CD4-positive, alpha-beta memory T cell (primary cell): ENCODE data around the gene LIPE. TPM values are rescaled to one million over a fixed set of nuclear protein-coding genes. Genes with fewer than 3 reads are reported as not detected.

Source experiments
- CTCF ChIA-PET: fragments of 350-600 bp; sonication (Branson Sonifier 250); formaldehyde crosslinking; loops from one replicate; lab custom pipeline; 2021; ENCODE audit warnings: inconsistent platforms; ENCODE audit not compliant: partially characterized antibody; lab: Charles Lee
- POLR2A ChIA-PET: fragments of 350-600 bp; sonication (Branson Sonifier 250); formaldehyde crosslinking; loops from one replicate; lab custom pipeline; 2021; ENCODE audit not compliant: partially characterized antibody; lab: Charles Lee
- DNase-seq, 5 donors: peaks; one replicate each; pipeline versions ENCODE4 v3.0.0 to v3.0.0-alpha.2; 2020 to 2022; ENCODE audit warnings: mixed read lengths in 1 of 5
- H3K27ac ChIP-seq: one replicate; pipeline ENCODE4 v1.7.0; 2013; ENCODE audit warnings: low read depth, low read length
- H3K27me3 ChIP-seq: 2 replicates; pipeline ENCODE4 v1.7.0; 2013; ENCODE audit warnings: mild to moderate bottlenecking, low read length, moderate library complexity; ENCODE audit not compliant: insufficient read depth
- H3K36me3 ChIP-seq: 2 replicates; pipeline ENCODE4 v1.7.0; 2013; ENCODE audit warnings: mild to moderate bottlenecking, low read length, moderate library complexity; ENCODE audit not compliant: insufficient read depth
- H3K4me1 ChIP-seq: 2 replicates; pipeline ENCODE4 v1.7.0; 2013; ENCODE audit warnings: mild to moderate bottlenecking, low read length, moderate library complexity; ENCODE audit not compliant: insufficient read depth
- H3K4me3 ChIP-seq, 2 donors: one replicate each; pipeline ENCODE4 v1.7.0; 2013; ENCODE audit warnings: low read length in 2 of 2, mild to moderate bottlenecking in 1 of 2
- H3K9me3 ChIP-seq, 2 donors: one replicate each; pipeline ENCODE4 v1.7.0; 2013; ENCODE audit warnings: low read length in 2 of 2, control low read depth in 1 of 2; ENCODE audit not compliant: control insufficient read depth in 1 of 2
- H3K27ac Mint-ChIP-seq, 7 donors: one replicate each; pipeline ENCODE4 v1.8.0; 2020 to 2021; ENCODE audit warnings: mixed read lengths in 7 of 7, mild to moderate bottlenecking in 6 of 7, inconsistent platforms in 3 of 7, moderate library complexity in 3 of 7
- H3K27me3 Mint-ChIP-seq, 2 donors: one replicate each; pipeline ENCODE4 v1.8.0; 2020 to 2021; ENCODE audit warnings: mixed read lengths in 2 of 2
- H3K36me3 Mint-ChIP-seq, 2 donors: one replicate each; pipeline ENCODE4 v1.8.0; 2020 to 2021; ENCODE audit warnings: mixed read lengths in 2 of 2, inconsistent platforms in 1 of 2, mild to moderate bottlenecking in 1 of 2
- H3K4me1 Mint-ChIP-seq, 4 donors: one replicate each; pipeline ENCODE4 v1.8.0; 2020 to 2021; ENCODE audit warnings: mixed read lengths in 4 of 4, mild to moderate bottlenecking in 1 of 4
- H3K4me3 Mint-ChIP-seq, 8 donors: one replicate each; pipeline ENCODE4 v1.8.0; 2020 to 2021; ENCODE audit warnings: mixed read lengths in 8 of 8, mild to moderate bottlenecking in 7 of 8, moderate library complexity in 6 of 8, inconsistent platforms in 3 of 8
- H3K9me3 Mint-ChIP-seq, 8 donors: one replicate each; pipeline ENCODE4 v1.8.0; 2020 to 2021; ENCODE audit warnings: mixed read lengths in 8 of 8, mild to moderate bottlenecking in 5 of 8, inconsistent platforms in 3 of 8, moderate library complexity in 1 of 8
- intact Hi-C: fragments of 100-400 bp; cut with micrococcal nuclease; formaldehyde crosslinking; loops from one replicate; pipeline ENCODE4 v1.15.1; 2023
- polyA plus RNA-seq, 2 donors: library from polyadenylated mRNA; unstranded; fragments of 300-500 nt; fragmentation: Illumina TruSeq; gene quantifications; one replicate each; pipeline ENCODE4 v1.2.3, GENCODE V29; 2021
- total RNA-seq, 2 experiments: library from RNA; stranded (reverse); gene quantifications; one replicate each; pipeline ENCODE4 v1.2.3, GENCODE V29; 2021

Gene LIPE
- total and polyA plus RNA-seq, 4 experiments from 2014 or later: 4.0 to 32.6 (median 19.9) TPM

DNA sequence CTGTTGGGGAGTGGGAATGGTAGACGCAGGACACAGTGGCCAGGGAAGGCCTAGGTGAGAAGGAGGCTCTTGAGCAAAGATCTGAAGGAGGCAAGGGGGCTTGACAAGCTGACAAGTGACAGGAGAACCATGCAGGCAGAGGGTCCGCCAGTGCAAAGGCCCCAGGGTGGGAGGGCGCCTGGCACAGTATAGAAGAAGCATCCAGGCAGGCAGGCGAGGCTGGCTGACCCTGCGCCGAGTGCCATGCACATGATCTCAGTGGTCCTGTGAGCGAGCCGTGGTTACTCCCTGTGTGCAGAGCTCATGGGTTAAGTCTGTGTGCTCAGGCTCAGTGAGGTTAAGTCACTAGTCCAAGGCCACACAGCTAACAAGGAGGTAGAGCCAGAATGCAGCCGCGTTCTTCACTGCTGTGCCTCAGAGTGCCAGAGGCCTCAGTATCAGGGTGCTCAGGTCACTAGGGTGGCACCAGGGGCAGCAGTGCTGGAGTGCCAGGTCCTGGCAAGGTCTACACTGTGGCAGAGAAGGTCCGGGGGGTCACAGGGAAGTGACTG, 52.3 kb downstream of the LIPE start:
- CTCF ChIA-PET: no interaction called here
- no peaks in the 10 kb centered on the region for H3K36me3 ChIP-seq
- no peak overlapping the region for H3K27ac ChIP-seq
- no peak overlapping the region for H3K4me3 ChIP-seq
- H3K4me1 Mint-ChIP-seq: peaks cover 0 to 3% (median under 1%) of the 10 kb centered on the region in 4 donors
- H3K9me3 Mint-ChIP-seq: no peaks in the 10 kb centered on the region
- H3K36me3 Mint-ChIP-seq: peaks cover 0 to 4% of the 10 kb centered on the region in 2 donors
- no peaks in the 10 kb centered on the region for H3K9me3 ChIP-seq
- no peaks in the 10 kb centered on the region for H3K27me3 ChIP-seq
- peaks cover 0 to 7% of the 10 kb centered on the region in 2 donors for H3K27me3 Mint-ChIP-seq
- no peak overlapping the region for H3K27ac Mint-ChIP-seq
- intact Hi-C loops: no loop called here
- H3K4me1 ChIP-seq: no peaks in the 10 kb centered on the region
- POLR2A ChIA-PET: no interaction called here
- DNase-seq: no peak
- no peak overlapping the region for H3K4me3 Mint-ChIP-seq

DNA sequence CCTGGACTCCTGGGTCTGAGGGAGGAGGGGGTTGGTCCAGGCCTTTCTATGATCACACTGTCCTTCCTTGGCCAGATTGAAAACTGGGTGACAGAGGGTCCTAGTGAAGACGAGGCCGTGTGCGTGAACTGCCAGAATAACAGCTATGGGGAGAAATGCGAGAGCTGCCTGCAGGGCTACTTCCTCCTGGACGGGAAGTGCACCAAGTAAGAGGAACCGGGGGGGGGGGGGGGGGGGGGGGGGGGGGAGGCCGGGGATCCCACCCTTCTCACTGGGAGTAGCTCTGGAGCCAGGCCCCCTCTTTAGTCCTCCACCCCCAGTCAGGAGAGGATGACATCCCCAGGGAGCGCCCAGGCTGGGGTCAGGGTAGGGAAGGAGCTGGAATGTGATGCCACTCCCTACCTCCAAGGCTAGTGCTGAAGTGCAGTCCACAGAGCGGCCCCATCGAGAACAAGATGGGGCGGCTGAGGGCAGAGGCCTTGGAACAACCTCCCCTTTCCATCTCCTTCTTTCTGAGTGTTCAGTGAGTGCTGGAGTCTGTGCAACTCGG, 56.5 kb downstream of the LIPE start:
- Histone ChIP-seq H3K36me3 (no peaks in the 10 kb centered on the region), H3K27me3 (no peaks in the 10 kb centered on the region), H3K9me3 (no peaks in the 10 kb centered on the region), H3K4me3 (no peak overlapping the region), H3K27ac (no peak overlapping the region), H3K4me1 (no peaks in the 10 kb centered on the region)
- CTCF ChIA-PET: interaction anchor here (0.8 kb wide), 1 partner anchor 70 kb away, joined by 3 read pairs; no protein-coding TSS in a partner anchor
- H3K4me3 Mint-ChIP-seq: no peak overlapping the region
- peaks cover 0 to 4% of the 10 kb centered on the region in 2 donors for H3K36me3 Mint-ChIP-seq
- intact Hi-C loops: no loop called here
- POLR2A ChIA-PET: no interaction called here
- H3K27me3 Mint-ChIP-seq: no peaks in the 10 kb centered on the region
- H3K4me1 Mint-ChIP-seq: peaks cover 0 to 1% (median 0%) of the 10 kb centered on the region in 4 donors
- peaks cover 0 to 2% (median 0%) of the 10 kb centered on the region in 8 donors for H3K9me3 Mint-ChIP-seq
- H3K27ac Mint-ChIP-seq: no peak overlapping the region
- DNase-seq: no peak

DNA sequence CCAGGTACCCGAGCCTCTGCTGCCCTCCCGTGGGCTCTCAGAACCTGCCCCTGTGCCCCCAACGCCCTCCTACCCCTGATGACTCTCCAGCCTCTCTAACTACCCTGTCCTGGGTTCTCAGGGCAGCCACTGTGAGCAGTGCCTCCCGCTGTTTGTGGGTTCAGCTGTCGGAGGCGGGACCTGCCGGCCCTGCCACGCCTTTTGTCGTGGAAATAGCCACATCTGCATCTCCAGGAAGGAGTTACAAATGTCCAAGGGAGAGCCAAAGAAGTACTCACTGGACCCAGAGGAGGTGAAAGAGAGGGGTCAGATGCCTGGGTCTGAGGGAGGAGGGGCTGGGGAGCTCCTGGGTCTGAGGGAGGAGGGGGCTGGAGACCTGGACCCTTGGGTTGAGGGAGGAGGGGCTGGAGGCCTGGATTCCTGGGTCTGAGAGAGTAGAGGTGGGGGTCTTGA, 57.1 kb downstream of the LIPE start:
- Mint-ChIP-seq H3K4me3 (no peak overlapping the region), H3K36me3 (peaks cover 0 to 4% of the 10 kb centered on the region in 2 donors), H3K27ac (peak overlapping the region in 1 of 7 donors; percentile 72), H3K27me3 (no peaks in the 10 kb centered on the region), H3K4me1 (peaks cover 0 to 1% (median 0%) of the 10 kb centered on the region in 4 donors), H3K9me3 (peaks cover 0 to 2% (median 0%) of the 10 kb centered on the region in 8 donors)
- intact Hi-C loops: no loop called here
- ChIA-PET CTCF (interaction anchor here (0.8 kb wide), 1 partner anchor 70 kb away, joined by 3 read pairs; no protein-coding TSS in a partner anchor), POLR2A (no interaction called here)
- Histone ChIP-seq H3K4me3 (no peak overlapping the region), H3K27me3 (no peaks in the 10 kb centered on the region), H3K4me1 (no peaks in the 10 kb centered on the region), H3K9me3 (no peaks in the 10 kb centered on the region), H3K36me3 (no peaks in the 10 kb centered on the region), H3K27ac (no peak overlapping the region)
- no peak for DNase-seq

DNA sequence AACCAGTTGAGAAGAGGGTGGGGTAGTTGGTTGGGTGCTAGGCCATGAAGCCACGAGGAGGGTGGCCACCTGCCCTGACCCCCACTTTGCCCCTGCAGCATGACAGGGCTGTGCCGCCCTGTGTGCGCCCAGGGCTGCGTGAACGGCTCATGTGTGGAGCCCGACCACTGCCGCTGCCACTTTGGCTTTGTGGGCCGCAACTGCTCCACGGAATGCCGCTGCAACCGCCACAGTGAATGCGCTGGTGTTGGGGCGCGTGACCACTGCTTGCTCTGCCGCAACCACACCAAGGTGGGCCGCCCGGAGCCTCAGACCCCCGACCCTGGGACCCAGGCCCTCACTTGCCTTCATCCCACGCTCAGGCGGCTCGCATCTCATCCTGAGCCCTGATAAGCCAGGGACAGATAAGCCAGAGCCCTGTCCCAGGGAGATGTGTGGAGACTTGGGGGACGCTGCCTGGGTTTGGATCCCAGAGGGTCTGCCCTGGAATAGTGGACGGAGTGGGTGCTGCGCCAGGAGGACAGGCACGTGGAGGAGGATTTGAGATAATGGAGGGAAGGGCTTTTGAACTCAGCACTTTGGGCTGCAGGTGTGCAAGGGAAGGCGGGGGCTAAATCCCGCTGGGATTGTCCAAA, 57.6 kb downstream of the LIPE start:
- POLR2A ChIA-PET: no interaction called here

DNA sequence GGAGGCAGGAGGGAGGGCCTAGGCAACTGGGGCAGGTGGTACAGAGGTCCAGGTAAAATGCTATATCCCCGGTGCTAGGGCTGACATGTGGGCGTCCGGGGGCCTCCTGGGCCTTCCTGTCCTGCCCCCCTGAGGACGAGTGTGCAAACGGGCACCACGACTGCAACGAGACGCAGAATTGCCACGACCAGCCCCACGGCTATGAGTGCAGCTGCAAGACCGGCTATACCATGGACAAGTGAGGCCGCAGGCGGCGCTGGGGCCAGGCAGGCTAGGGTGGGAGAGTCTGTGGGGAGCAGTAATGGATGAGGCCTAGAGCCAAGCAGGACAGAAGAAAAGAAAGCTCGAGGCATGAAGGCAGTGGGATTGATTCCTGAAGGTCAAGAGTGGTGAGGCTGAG, 58.4 kb downstream of the LIPE start:
- no peak overlapping the region for H3K4me3 Mint-ChIP-seq
- Histone ChIP-seq H3K4me3 (no peak overlapping the region), H3K27ac (no peak overlapping the region), H3K36me3 (peaks cover 4% of the 10 kb centered on the region), H3K27me3 (no peaks in the 10 kb centered on the region), H3K9me3 (no peaks in the 10 kb centered on the region), H3K4me1 (no peaks in the 10 kb centered on the region)
- H3K4me1 Mint-ChIP-seq: peaks cover 0 to 1% (median 0%) of the 10 kb centered on the region in 4 donors
- peaks cover under 1 to 8% of the 10 kb centered on the region in 2 donors for H3K36me3 Mint-ChIP-seq
- no peaks in the 10 kb centered on the region for H3K27me3 Mint-ChIP-seq
- intact Hi-C loops: no loop called here
- peaks cover 0 to 2% (median 0%) of the 10 kb centered on the region in 8 donors for H3K9me3 Mint-ChIP-seq
- H3K27ac Mint-ChIP-seq: no peak overlapping the region
- DNase-seq: no peak
- POLR2A ChIA-PET: no interaction called here
- CTCF ChIA-PET: no interaction called here

More for the DNA sequence above, 57.6 kb downstream of the LIPE start:
- peaks cover 0 to 2% of the 10 kb centered on the region in 2 donors for H3K36me3 Mint-ChIP-seq
- no peak for DNase-seq
- intact Hi-C loops: no loop called here
- H3K27me3 Mint-ChIP-seq: no peaks in the 10 kb centered on the region
- CTCF ChIA-PET: no interaction called here
- no peak overlapping the region for H3K27ac Mint-ChIP-seq
- Histone ChIP-seq H3K4me3 (no peak overlapping the region), H3K4me1 (no peaks in the 10 kb centered on the region), H3K27ac (no peak overlapping the region), H3K27me3 (no peaks in the 10 kb centered on the region), H3K36me3 (no peaks in the 10 kb centered on the region), H3K9me3 (no peaks in the 10 kb centered on the region)
- H3K4me3 Mint-ChIP-seq: no peak overlapping the region
- peaks cover 0 to 2% (median 0%) of the 10 kb centered on the region in 8 donors for H3K9me3 Mint-ChIP-seq
- H3K4me1 Mint-ChIP-seq: peaks cover 0 to 1% (median 0%) of the 10 kb centered on the region in 4 donors

DNA sequence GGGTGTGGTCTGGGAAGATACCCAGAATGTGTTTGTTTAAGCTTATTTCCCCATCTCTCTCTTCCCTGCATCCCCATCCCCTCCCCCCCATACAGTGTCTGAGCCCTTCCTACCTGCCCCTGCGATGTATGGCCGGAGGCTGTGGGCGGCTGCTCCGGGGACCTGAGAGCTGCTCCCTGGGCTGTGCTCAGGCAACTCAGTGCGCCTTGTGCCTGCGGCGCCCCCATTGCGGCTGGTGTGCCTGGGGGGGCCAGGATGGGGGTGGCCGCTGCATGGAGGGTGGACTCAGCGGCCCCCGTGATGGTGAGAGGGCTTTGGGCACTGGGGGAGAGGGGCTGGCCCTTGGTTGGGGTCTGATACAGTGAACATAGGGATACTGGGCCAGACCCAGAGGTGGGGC, 58.8 kb downstream of the LIPE start:
- CTCF ChIA-PET: no interaction called here
- H3K27me3 Mint-ChIP-seq: no peaks in the 10 kb centered on the region
- no peak overlapping the region for H3K4me3 Mint-ChIP-seq
- POLR2A ChIA-PET: no interaction called here
- intact Hi-C loops: no loop called here
- H3K9me3 Mint-ChIP-seq: peaks cover 0 to 2% (median 0%) of the 10 kb centered on the region in 8 donors
- no peak overlapping the region for H3K27ac ChIP-seq
- H3K27me3 ChIP-seq: no peaks in the 10 kb centered on the region
- H3K4me1 ChIP-seq: no peaks in the 10 kb centered on the region
- no peak for DNase-seq
- H3K27ac Mint-ChIP-seq: no peak overlapping the region
- peaks cover 0 to 1% (median 0%) of the 10 kb centered on the region in 4 donors for H3K4me1 Mint-ChIP-seq
- peaks cover 3 to 12% of the 10 kb centered on the region in 2 donors for H3K36me3 Mint-ChIP-seq
- peaks cover 4% of the 10 kb centered on the region for H3K36me3 ChIP-seq
- no peaks in the 10 kb centered on the region for H3K9me3 ChIP-seq
- no peak overlapping the region for H3K4me3 ChIP-seq

DNA sequence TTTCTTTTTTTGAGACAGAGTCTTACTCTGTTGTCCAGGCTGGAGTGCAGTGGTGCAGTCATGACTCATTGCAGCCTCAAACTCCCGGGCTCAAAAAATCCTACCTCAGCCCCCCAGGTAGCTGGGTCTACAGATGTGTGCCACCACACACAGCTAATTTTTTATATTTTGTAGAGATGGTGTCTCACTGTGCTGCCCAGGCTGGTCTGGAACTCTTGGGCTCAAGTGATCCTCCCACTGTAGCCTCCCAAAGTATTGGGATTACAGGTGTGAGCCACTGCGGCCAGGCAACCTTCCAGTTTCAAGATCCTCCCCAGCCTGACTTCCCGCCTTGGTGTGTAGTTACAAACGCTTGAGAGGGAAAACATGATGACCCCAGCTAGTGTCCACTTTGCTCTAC, 59.3 kb downstream of the LIPE start:
- H3K4me1 ChIP-seq: no peaks in the 10 kb centered on the region
- H3K4me3 ChIP-seq: no peak overlapping the region
- peaks cover 0 to 1% (median 0%) of the 10 kb centered on the region in 4 donors for H3K4me1 Mint-ChIP-seq
- no peaks in the 10 kb centered on the region for H3K9me3 ChIP-seq
- H3K36me3 ChIP-seq: peaks cover 4% of the 10 kb centered on the region
- H3K27ac Mint-ChIP-seq: peak overlapping the region in 1 of 7 donors; percentile 61
- DNase-seq: no peak
- H3K27me3 ChIP-seq: no peaks in the 10 kb centered on the region
- no peak overlapping the region for H3K27ac ChIP-seq
- CTCF ChIA-PET: no interaction called here
- H3K36me3 Mint-ChIP-seq: peaks cover 3 to 12% of the 10 kb centered on the region in 2 donors
- no peaks in the 10 kb centered on the region for H3K27me3 Mint-ChIP-seq
- H3K9me3 Mint-ChIP-seq: peaks cover 0 to 2% (median 0%) of the 10 kb centered on the region in 8 donors
- no peak overlapping the region for H3K4me3 Mint-ChIP-seq
- intact Hi-C loops: no loop called here
- POLR2A ChIA-PET: no interaction called here
